Activated CD4-positive, alpha-beta T cell treated with anti-CD3 and anti-CD28 coated beads, Interleukin-2, amount 10 ng/mL, durations not matched to agents 7 days and 5 days (primary cell): ENCODE measurements around the gene SPEF2. TPM values are rescaled to one million over a fixed set of nuclear protein-coding genes. Genes with fewer than 3 reads are reported as not detected.

Experiments
- CTCF ChIA-PET: fragments of 350-600 bp; sonication (Branson Sonifier 250); formaldehyde crosslinking; loops from one replicate; lab custom pipeline; 2021; ENCODE audit warnings: antibody characterized with exemption; lab: Charles Lee
- POLR2A ChIA-PET: fragments of 350-600 bp; sonication (Branson Sonifier 250); formaldehyde crosslinking; loops from one replicate; lab custom pipeline; 2021; ENCODE audit warnings: antibody characterized with exemption; lab: Charles Lee
- DNase-seq: peaks from one replicate; pipeline ENCODE4 v3.0.0-alpha.2; 2020
- H3K27ac Mint-ChIP-seq: one replicate; pipeline ENCODE4 v1.8.0; 2021; ENCODE audit warnings: mild to moderate bottlenecking, moderate library complexity, mixed read lengths
- H3K27me3 Mint-ChIP-seq: one replicate; pipeline ENCODE4 v1.8.0; 2021; ENCODE audit warnings: mixed read lengths
- H3K36me3 Mint-ChIP-seq: one replicate; pipeline ENCODE4 v1.8.0; 2021; ENCODE audit warnings: low read depth, mixed read lengths
- H3K4me1 Mint-ChIP-seq: one replicate; pipeline ENCODE4 v1.8.0; 2021; ENCODE audit warnings: mixed read lengths
- H3K4me3 Mint-ChIP-seq: one replicate; pipeline ENCODE4 v1.8.0; 2021; ENCODE audit warnings: mild to moderate bottlenecking, moderate library complexity, mixed read lengths
- H3K9me3 Mint-ChIP-seq: one replicate; pipeline ENCODE4 v1.8.0; 2021; ENCODE audit warnings: mixed read lengths
- total RNA-seq, 2 experiments: library from RNA; stranded (reverse); gene quantifications; one replicate each; pipeline ENCODE4 v1.2.3, GENCODE V29; 2021

Gene SPEF2
- total RNA-seq, 2 experiments from 2014 or later: 5.9 to 9.1 TPM

GRCh38 chr5:35790457-35790822, 172.8 kb downstream of the SPEF2 start:
- H3K27ac Mint-ChIP-seq: peak overlapping the region; percentile 72
- H3K36me3 Mint-ChIP-seq: peaks cover 11% of the 10 kb centered on the region
- CTCF ChIA-PET: interaction anchor here (0.7 to 3.4 kb wide), 13 partner anchors 9 to 136 kb away, joined by 3 to 12 read pairs (median 5); partner anchors contain the start of gene IL7R
- H3K9me3 Mint-ChIP-seq: peaks cover 7% of the 10 kb centered on the region
- peak overlapping the region; percentile 30 for H3K4me3 Mint-ChIP-seq
- POLR2A ChIA-PET: no interaction called here
- H3K27me3 Mint-ChIP-seq: no peaks in the 10 kb centered on the region
- H3K4me1 Mint-ChIP-seq: peaks cover 90% of the 10 kb centered on the region
- no peak for DNase-seq

- peak overlapping the region; percentile 11 for H3K4me3 Mint-ChIP-seq
- ChIA-PET POLR2A (interaction anchor here (0.6 to 1.4 kb wide), 5 partner anchors 10 to 176 kb away, joined by 3 to 4 read pairs (median 3); partner anchors contain the start of gene SPEF2), CTCF (interaction anchor here (0.8 to 4.6 kb wide), 11 partner anchors 9 to 132 kb away, joined by 3 to 24 read pairs (median 4); no protein-coding TSS in a partner anchor)
- peaks cover 85% of the 10 kb centered on the region for H3K4me1 Mint-ChIP-seq
- peaks cover 5% of the 10 kb centered on the region for H3K9me3 Mint-ChIP-seq
- no peak for DNase-seq
- H3K27ac Mint-ChIP-seq: peak overlapping the region; percentile 87
- peaks cover 11% of the 10 kb centered on the region for H3K36me3 Mint-ChIP-seq
- H3K27me3 Mint-ChIP-seq: no peaks in the 10 kb centered on the region
Observed at GRCh38 chr5:35794328-35794619, 176.6 kb downstream of the SPEF2 start.

GRCh38 chr5:35794684-35795375, 177.2 kb downstream of the SPEF2 start:
- CTCF ChIA-PET: interaction anchor here (0.8 to 4.6 kb wide), 11 partner anchors 9 to 109 kb away, joined by 3 to 24 read pairs (median 4); no protein-coding TSS in a partner anchor
- Mint-ChIP-seq H3K27me3 (no peaks in the 10 kb centered on the region), H3K4me3 (peak overlapping the region; percentile 1), H3K9me3 (peaks cover 4% of the 10 kb centered on the region), H3K27ac (peak overlapping the region; percentile 87), H3K36me3 (peaks cover 13% of the 10 kb centered on the region), H3K4me1 (peaks cover 83% of the 10 kb centered on the region)
- DNase-seq: no peak
- POLR2A ChIA-PET: interaction anchor here (0.6 to 1.4 kb wide), 5 partner anchors 11 to 177 kb away, joined by 3 to 4 read pairs (median 3); partner anchors contain the start of gene SPEF2

- Mint-ChIP-seq H3K4me1 (peaks cover 77% of the 10 kb centered on the region), H3K9me3 (no peaks in the 10 kb centered on the region), H3K4me3 (no peak overlapping the region), H3K36me3 (peaks cover 12% of the 10 kb centered on the region), H3K27ac (no peak overlapping the region), H3K27me3 (no peaks in the 10 kb centered on the region)
- POLR2A ChIA-PET: no interaction called here
- CTCF ChIA-PET: interaction anchor here (0.9 to 2.4 kb wide), 4 partner anchors 9 to 26 kb away, joined by 3 to 8 read pairs (median 3); no protein-coding TSS in a partner anchor
- DNase-seq: no peak
Observed at GRCh38 chr5:35799181-35799580, 181.5 kb downstream of the SPEF2 start.

- POLR2A ChIA-PET: no interaction called here
- Mint-ChIP-seq H3K27me3 (no peaks in the 10 kb centered on the region), H3K4me3 (no peak overlapping the region), H3K9me3 (no peaks in the 10 kb centered on the region), H3K4me1 (peaks cover 77% of the 10 kb centered on the region), H3K27ac (no peak overlapping the region), H3K36me3 (peaks cover 12% of the 10 kb centered on the region)
- CTCF ChIA-PET: interaction anchor here (0.9 to 2.4 kb wide), 4 partner anchors 9 to 25 kb away, joined by 3 to 8 read pairs (median 3); no protein-coding TSS in a partner anchor
- no peak for DNase-seq
Observed at GRCh38 chr5:35799753-35800152, 182.1 kb downstream of the SPEF2 start.

- no peaks in the 10 kb centered on the region for H3K27me3 Mint-ChIP-seq
- H3K36me3 Mint-ChIP-seq: peaks cover 18% of the 10 kb centered on the region
- no peak overlapping the region for H3K4me3 Mint-ChIP-seq
- H3K9me3 Mint-ChIP-seq: no peaks in the 10 kb centered on the region
- CTCF ChIA-PET: interaction anchor here (0.9 to 2.6 kb wide), 10 partner anchors 9 to 28 kb away, joined by 3 to 11 read pairs (median 4); no protein-coding TSS in a partner anchor
- H3K4me1 Mint-ChIP-seq: peaks cover 70% of the 10 kb centered on the region
- DNase-seq: no peak
- H3K27ac Mint-ChIP-seq: peak overlapping the region; percentile 61
- POLR2A ChIA-PET: no interaction called here
Observed at GRCh38 chr5:35803191-35803651, 185.6 kb downstream of the SPEF2 start.

- DNase-seq: no peak
- CTCF ChIA-PET: interaction anchor here (0.9 to 2.6 kb wide), 10 partner anchors 9 to 27 kb away, joined by 3 to 11 read pairs (median 4); no protein-coding TSS in a partner anchor
- Mint-ChIP-seq H3K27me3 (no peaks in the 10 kb centered on the region), H3K36me3 (peaks cover 20% of the 10 kb centered on the region), H3K4me3 (no peak overlapping the region), H3K4me1 (peaks cover 74% of the 10 kb centered on the region), H3K27ac (peak overlapping the region; percentile 70), H3K9me3 (no peaks in the 10 kb centered on the region)
- POLR2A ChIA-PET: no interaction called here
Observed at GRCh38 chr5:35804201-35804653, 186.6 kb downstream of the SPEF2 start.

GRCh38 chr5:35804841-35805240, 187.2 kb downstream of the SPEF2 start:
- H3K4me1 Mint-ChIP-seq: peaks cover 76% of the 10 kb centered on the region
- H3K9me3 Mint-ChIP-seq: no peaks in the 10 kb centered on the region
- peaks cover 19% of the 10 kb centered on the region for H3K36me3 Mint-ChIP-seq
- no peaks in the 10 kb centered on the region for H3K27me3 Mint-ChIP-seq
- no peak for DNase-seq
- no peak overlapping the region for H3K27ac Mint-ChIP-seq
- ChIA-PET POLR2A (no interaction called here), CTCF (interaction anchor here (0.9 to 2.6 kb wide), 4 partner anchors 8 to 18 kb away, joined by 3 to 11 read pairs (median 7); no protein-coding TSS in a partner anchor)
- H3K4me3 Mint-ChIP-seq: no peak overlapping the region

- H3K4me3 Mint-ChIP-seq: peak overlapping the region; percentile 58
- DNase-seq: no peak
- POLR2A ChIA-PET: interaction anchor here (1.0 to 1.5 kb wide), 2 partner anchors 16 to 45 kb away, joined by 3 to 4 read pairs; no protein-coding TSS in a partner anchor
- CTCF ChIA-PET: interaction anchor here (1.0 to 3.4 kb wide), 5 partner anchors 11 to 23 kb away, joined by 3 to 12 read pairs (median 5); no protein-coding TSS in a partner anchor
- H3K9me3 Mint-ChIP-seq: no peaks in the 10 kb centered on the region
- H3K36me3 Mint-ChIP-seq: peaks cover 14% of the 10 kb centered on the region
- no peaks in the 10 kb centered on the region for H3K27me3 Mint-ChIP-seq
- H3K27ac Mint-ChIP-seq: peak overlapping the region; percentile 93
- peaks cover 69% of the 10 kb centered on the region for H3K4me1 Mint-ChIP-seq
Observed at GRCh38 chr5:35810601-35811000, 192.9 kb downstream of the SPEF2 start.

GRCh38 chr5:35811108-35811741, 193.6 kb downstream of the SPEF2 start:
- H3K4me1 Mint-ChIP-seq: peaks cover 69% of the 10 kb centered on the region

GRCh38 chr5:35813521-35813920, 195.9 kb downstream of the SPEF2 start:
- ChIA-PET POLR2A (no interaction called here), CTCF (interaction anchor here (0.8 to 3.4 kb wide), 9 partner anchors 9 to 163 kb away, joined by 3 to 12 read pairs (median 9); no protein-coding TSS in a partner anchor)
- Mint-ChIP-seq H3K9me3 (no peaks in the 10 kb centered on the region), H3K27me3 (no peaks in the 10 kb centered on the region), H3K4me1 (peaks cover 50% of the 10 kb centered on the region), H3K4me3 (no peak overlapping the region), H3K36me3 (peaks cover 8% of the 10 kb centered on the region), H3K27ac (no peak overlapping the region)
- DNase-seq: no peak

More at GRCh38 chr5:35811108-35811741, 193.6 kb downstream of the SPEF2 start:
- CTCF ChIA-PET: interaction anchor here (1.0 to 3.4 kb wide), 6 partner anchors 10 to 39 kb away, joined by 3 to 12 read pairs (median 4); no protein-coding TSS in a partner anchor
- POLR2A ChIA-PET: interaction anchor here (0.6 to 1.5 kb wide), 3 partner anchors 17 to 45 kb away, joined by 3 to 4 read pairs (median 3); no protein-coding TSS in a partner anchor
- H3K36me3 Mint-ChIP-seq: peaks cover 14% of the 10 kb centered on the region
- DNase-seq: peak; percentile 62
- H3K4me3 Mint-ChIP-seq: peak overlapping the region; percentile 57
- H3K27ac Mint-ChIP-seq: peak overlapping the region; percentile 94
- H3K27me3 Mint-ChIP-seq: no peaks in the 10 kb centered on the region
- H3K9me3 Mint-ChIP-seq: no peaks in the 10 kb centered on the region
